Psoas muscle (tissue), 8 donors: ENCODE results near the gene APIP. TPM values are rescaled to one million over a fixed set of nuclear protein-coding genes. Genes with fewer than 3 reads are reported as not detected.

Source experiments
- ATAC-seq, 4 donors: fragments of 200-7000 bp; cut with Tn5 transposase; one replicate each; pipeline ENCODE4 v1.9.1; 2020; ENCODE audit warnings: moderate library complexity in 3 of 4, mild to moderate bottlenecking in 2 of 4
- DNase-seq, 2 donors: peaks; one replicate each; pipeline ENCODE4 v3.0.0-alpha.2; 2020
- H3K27ac ChIP-seq: fragments of 200-600 bp; one replicate; pipeline ENCODE4 v1.8.0; 2022
- H3K27me3 ChIP-seq, 3 donors: fragments of 200-600 bp in 1 of 3; one replicate each; pipeline versions ENCODE4 v1.6.1 to v1.8.0; 2013 to 2022; ENCODE audit warnings: low read length in 2 of 3, mild to moderate bottlenecking in 2 of 3, moderate library complexity in 1 of 3; ENCODE audit not compliant: insufficient read depth in 3 of 3
- H3K36me3 ChIP-seq, 2 donors: fragments of 200-600 bp in 1 of 2; one replicate each; pipeline versions ENCODE4 v1.6.1 to v1.8.0; 2013 to 2022; ENCODE audit warnings: low read depth in 1 of 2, mild to moderate bottlenecking in 1 of 2, moderate library complexity in 1 of 2; ENCODE audit not compliant: insufficient read depth in 1 of 2
- H3K4me1 ChIP-seq: fragments of 200-600 bp; one replicate; pipeline ENCODE4 v1.8.0; 2022
- H3K4me3 ChIP-seq: fragments of 200-600 bp; one replicate; pipeline ENCODE4 v1.8.0; 2022; ENCODE audit warnings: mild to moderate bottlenecking
- H3K9me3 ChIP-seq: fragments of 200-600 bp; one replicate; pipeline ENCODE4 v1.8.0; 2022
- CTCF ChIP-seq: fragments of 200-600 bp; IDR thresholded peaks from one replicate; pipeline ENCODE4 v1.8.0; 2022; ENCODE audit warnings: antibody characterized with exemption
- WGBS, 3 donors: extraction: QIAGEN DNeasy Blood & Tissue Kit; methylation state at CpG; one replicate each; pipeline versions ENCODE4 v1.1.6 to v1.1.7; 2013; 5-methylcytosine and 5-hydroxymethylcytosine counted together
- intact Hi-C, 2 donors: fragments of 100-400 bp; cut with DNase I; formaldehyde crosslinking; loops; one replicate each; pipeline versions ENCODE4 v1.11.0 to v1.14.2; 2022
- polyA plus RNA-seq, 3 donors: library from polyadenylated mRNA; stranded (reverse); fragments of 200-250 nt; gene quantifications; one replicate each; pipeline ENCODE4 v1.2.3, GENCODE V29; 2013
- total RNA-seq, 4 donors: library from RNA; stranded (reverse); fragmentation: NEBNext Ultra II Directional in 2 of 4; extraction: Animal tissue kit (Norgen Biotek cat#: 25700) in 2 of 4; gene quantifications; one replicate each; pipeline versions ENCODE4 v1.2.1 to v1.2.4, GENCODE V29; 2021 to 2023
- donor health status: healthy with polysubstance abuse.
- donor health status: DM: no; HTN: no; CAD: no; lungs with moderate emphysema.
- donor health status: Bipolar disorder and iron deficiency.
- donor health status: healthy.
- donor health status: DM: yes; HTN: yes; CAD: no.
- donor health status: DM: no; HTN: no; CAD: no.
- donor health status: DM: no; HTN: no; CAD: no.
- donor health status: DM: yes; HTN: yes; CAD: no.

Gene APIP
- total and polyA plus RNA-seq, 7 donors: 24.1 to 47.2 (median 40.9) TPM

- DNase-seq (no peak), ATAC-seq (no peak)
- H3K4me3 ChIP-seq: no peak overlapping the region
- no peak for TF ChIP-seq CTCF
- H3K27me3 ChIP-seq: no peaks in the 10 kb centered on the region
- H3K4me1 ChIP-seq: peaks cover 4% of the 10 kb centered on the region
- no peak overlapping the region for H3K27ac ChIP-seq
- intact Hi-C loops: no loop called here
- peaks cover 2 to 52% of the 10 kb centered on the region in 2 donors for H3K36me3 ChIP-seq
- H3K9me3 ChIP-seq: no peaks in the 10 kb centered on the region
- WGBS, 3 donors: 93 to 97% (median 94%) methylated on average over 2 of the region's 2 CpGs
Measured at GRCh38 chr11:34886609-34887008, 29.6 kb downstream of the APIP start.

GRCh38 chr11:34881900-34882299 lies 34.3 kb downstream of the APIP start:
- no peak for TF ChIP-seq CTCF
- no peak for DNase-seq
- Histone ChIP-seq H3K9me3 (no peaks in the 10 kb centered on the region), H3K4me1 (no peaks in the 10 kb centered on the region), H3K4me3 (no peak overlapping the region), H3K36me3 (peaks cover 2 to 34% of the 10 kb centered on the region in 2 donors), H3K27ac (no peak overlapping the region), H3K27me3 (no peaks in the 10 kb centered on the region)
- intact Hi-C loops: no loop called here
- WGBS, 3 donors: 96 to 98% (median 97%) methylated on average over 3 of the region's 3 CpGs
- ATAC-seq: no peak

- no peak overlapping the region for H3K27ac ChIP-seq
- no peak for ATAC-seq
- peaks cover 0 to 9% of the 10 kb centered on the region in 2 donors for H3K36me3 ChIP-seq
- H3K4me1 ChIP-seq: no peaks in the 10 kb centered on the region
- 93 to 97% (median 94%) methylated on average over 3 of the region's 3 CpGs for WGBS, 3 donors
- intact Hi-C loops: no loop called here
- no peaks in the 10 kb centered on the region for H3K27me3 ChIP-seq
- H3K9me3 ChIP-seq: no peaks in the 10 kb centered on the region
- no peak overlapping the region for H3K4me3 ChIP-seq
- no peak for TF ChIP-seq CTCF
- DNase-seq: no peak
Measured at GRCh38 chr11:34877375-34877975, 38.7 kb downstream of the APIP start.

- H3K4me1 ChIP-seq: no peaks in the 10 kb centered on the region
- no peak overlapping the region for H3K4me3 ChIP-seq
- no peak overlapping the region for H3K27ac ChIP-seq
- intact Hi-C loops: no loop called here
- WGBS, 3 donors: 86 to 95% (median 89%) methylated on average over 4 of the region's 4 CpGs
- no peaks in the 10 kb centered on the region for H3K27me3 ChIP-seq
- H3K36me3 ChIP-seq: no peaks in the 10 kb centered on the region
- H3K9me3 ChIP-seq: no peaks in the 10 kb centered on the region
- no peak for DNase-seq
- ATAC-seq: no peak
- TF ChIP-seq CTCF: no peak
Measured at GRCh38 chr11:34874202-34874601, 42.0 kb downstream of the APIP start.
